Stimulated activated CD8-positive, alpha-beta memory T cell treated with anti-CD3 and anti-CD28 coated beads, Interleukin-12 subunit alpha, Interleukin-12 subunit beta, amount 100 ng/mL, for 24 hours (primary cell): ENCODE measurements around the gene FCER2.

ENCODE experiments used
- DNase-seq: peaks from one replicate; pipeline ENCODE4 v3.0.0-alpha.2; 2020; ENCODE audit errors: extremely low read depth

The FCER2 gene

DNA sequence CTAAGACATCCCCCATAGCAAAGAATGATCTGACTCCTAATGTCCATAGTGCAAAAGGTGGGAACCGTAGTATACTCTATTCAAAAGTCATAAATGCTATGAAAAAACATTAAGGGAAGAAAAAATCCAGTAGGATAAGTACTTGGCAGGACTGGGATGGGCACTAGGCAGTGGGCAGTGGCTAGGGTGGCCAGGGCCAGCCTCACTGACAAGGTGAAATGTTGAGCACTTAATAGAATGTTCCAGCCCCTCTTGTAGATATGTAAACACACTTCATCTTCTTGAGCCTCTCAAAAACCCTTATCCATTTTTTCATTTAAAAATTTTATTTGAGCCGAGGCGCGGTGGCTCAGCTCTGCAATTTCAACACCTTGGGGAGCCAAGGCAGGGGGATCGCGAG, 31.4 kb upstream of the FCER2 start:
- DNase-seq = no peak

DNA sequence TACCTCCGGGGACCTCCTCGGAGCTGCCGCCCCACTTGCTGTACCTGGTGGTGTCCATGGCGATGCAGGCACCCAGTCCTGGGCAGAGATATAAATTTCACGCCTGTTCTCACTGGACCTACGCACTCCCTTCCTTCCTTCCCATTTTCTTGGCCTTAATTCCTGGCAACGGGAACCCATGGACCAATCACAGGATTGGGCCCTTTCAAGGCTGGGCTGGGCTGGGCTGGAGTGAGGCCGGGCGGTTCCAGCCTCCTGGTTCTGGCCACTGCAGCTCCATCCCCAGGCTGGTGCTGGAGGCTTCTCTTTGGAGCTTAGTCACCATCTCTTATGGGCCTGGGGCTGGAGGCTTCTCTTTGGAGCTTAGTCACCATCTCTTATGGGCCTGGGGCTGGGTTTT, 30.1 kb upstream of the FCER2 start, which contains the start of gene CLEC4G:
Gene CLEC4G (minus strand): TSS at position 66 of the 400 bp plus-strand sequence. CDS start 8 bp downstream, at position 58.
- DNase-seq = no peak

DNA sequence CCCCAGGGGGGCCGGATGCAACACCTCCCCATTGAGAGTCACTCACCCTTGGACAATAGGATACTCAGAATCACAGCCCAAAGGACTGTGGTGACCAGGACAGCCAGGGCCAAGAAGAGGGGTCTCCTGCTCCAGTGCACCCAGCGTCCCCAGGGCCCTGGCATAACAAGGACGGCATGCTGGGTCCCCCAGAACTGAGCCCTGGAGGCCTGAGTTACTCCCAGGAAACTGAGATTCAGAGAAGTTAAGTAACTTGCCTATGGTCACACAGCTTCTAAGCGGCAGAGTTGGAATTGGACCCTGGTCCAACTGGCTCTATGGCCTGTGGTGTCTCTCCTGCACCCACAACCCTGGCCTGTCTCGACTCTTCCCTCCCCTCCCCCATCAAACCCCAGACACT, 29.7 kb upstream of the FCER2 start:
- DNase-seq = no peak

DNA sequence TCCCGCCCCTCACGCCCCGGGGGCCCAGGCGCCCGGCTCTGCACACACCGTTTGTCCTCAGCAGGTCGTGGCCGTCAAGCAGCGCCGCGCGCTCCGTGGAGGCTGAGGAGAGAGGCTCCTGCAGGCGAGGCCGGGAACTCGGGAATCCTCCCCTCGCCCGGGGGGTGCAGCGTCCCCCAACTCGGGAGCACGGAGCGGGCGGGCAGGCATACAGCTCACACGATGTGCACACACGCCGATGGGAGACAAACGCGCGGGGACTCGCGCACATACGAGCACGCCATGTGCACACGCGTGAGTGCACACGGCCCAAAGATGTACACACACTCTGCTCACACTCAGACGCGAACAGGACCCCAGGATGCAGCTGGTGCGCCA, 29.3 kb upstream of the FCER2 start:
- DNase-seq = no peak

DNA sequence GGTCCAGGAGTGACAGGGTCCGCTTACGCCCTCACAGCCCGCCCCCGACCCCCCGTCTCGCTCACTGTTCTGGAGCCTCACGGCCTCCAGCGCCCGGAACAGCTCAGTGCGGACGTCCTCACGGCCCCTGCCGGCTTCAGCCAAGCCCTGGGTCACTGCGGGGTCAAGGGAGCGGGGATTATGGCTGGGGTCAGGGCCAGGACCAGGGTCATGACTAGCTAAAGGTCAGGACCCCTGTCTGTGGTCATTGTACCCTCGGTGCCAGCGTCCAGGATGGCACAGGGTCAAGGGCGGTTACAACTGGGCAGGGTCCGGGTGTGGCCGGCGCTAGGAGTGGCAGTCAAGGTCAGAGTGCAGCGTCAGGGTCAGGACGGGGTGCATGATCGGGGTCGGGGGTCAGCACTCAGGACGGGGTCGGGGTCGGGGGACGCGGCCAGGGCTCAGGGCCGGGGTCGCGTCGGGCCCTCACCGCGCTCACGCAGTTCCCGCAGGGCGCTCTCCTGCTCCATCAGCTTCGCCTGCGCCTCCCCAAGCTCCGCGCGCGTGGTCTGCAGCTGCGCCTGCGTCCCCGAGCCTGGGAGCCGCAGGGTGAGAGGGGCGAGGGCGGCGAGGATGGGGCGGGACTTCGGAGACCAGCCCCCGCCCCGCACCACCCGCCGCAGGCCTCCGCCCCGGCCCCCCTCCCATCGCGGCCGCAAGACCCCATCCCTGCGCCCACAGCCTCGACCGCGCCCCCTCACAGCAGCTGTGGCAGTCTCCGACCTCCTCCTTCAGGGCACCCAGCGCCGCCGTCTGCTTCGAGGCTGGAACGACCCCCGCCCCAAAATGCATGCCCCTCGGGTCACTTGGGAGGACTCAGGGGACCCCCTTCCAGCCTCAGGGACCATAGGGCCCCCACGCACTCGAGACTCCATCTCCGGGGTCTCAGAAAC, 28.6 kb upstream of the FCER2 start:
- no peak for DNase-seq

DNA sequence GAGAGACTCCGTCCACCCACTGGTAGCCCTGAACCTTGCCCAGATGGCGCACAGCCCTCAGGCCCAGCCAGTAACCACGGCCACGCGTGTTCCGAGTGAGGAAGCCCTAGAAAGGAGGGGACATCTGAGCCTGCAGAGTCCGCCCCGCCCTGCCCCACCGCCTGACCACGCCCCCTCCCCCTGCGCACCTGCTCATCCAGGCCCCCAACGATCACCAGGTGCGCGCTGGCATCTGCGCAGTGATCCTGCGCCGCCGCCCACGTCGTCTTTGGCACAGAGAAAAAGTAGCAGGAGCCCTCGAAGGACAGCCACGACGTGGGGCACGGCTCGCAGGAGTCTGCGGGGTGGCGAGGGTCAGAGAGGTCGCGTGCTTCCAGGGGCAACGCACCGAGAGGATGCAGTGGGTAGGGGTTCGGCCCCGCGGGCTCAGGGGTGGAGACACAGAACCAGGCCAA, 27.9 kb upstream of the FCER2 start:
- DNase-seq = no peak

DNA sequence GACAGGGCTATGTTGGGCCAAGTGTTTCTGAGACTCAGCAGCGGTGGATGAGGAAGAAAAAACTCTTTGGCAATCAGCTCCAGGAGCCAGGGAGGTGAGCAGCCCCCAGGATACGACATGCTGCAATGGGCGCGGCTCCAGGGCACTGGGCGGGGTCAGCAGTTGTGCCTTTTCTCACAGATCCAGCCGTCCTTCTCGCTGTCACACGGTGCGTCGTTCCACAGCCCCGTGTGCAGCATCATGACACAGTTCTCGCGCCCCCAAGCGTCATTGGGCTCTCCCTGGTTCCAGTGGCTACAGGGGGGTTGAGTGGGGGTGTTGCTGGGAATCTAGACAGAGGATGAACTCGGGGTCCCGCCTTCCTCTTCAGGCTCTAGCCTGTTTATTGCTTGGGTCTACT, 27.3 kb upstream of the FCER2 start:
- DNase-seq = no peak

DNA sequence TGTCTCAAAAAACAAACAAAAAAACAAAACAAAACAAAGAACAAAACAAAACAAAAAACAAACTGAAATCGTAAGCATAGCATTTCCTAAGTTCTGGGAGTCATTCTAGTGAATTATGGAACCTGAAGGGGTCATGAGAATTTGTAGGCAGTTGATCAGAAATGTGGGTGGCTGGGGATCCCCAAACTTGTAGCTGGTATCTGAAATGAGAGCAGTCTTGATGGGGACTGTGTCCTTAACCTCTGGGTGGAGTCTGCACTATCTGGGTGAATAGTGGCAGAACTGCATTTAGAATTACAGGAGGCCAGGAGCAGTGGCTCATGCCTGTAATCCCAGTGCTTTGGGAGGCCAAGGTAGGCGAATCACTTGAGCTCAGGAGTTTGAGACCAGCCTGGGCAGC, 23.9 kb upstream of the FCER2 start:
- DNase-seq = no peak

DNA sequence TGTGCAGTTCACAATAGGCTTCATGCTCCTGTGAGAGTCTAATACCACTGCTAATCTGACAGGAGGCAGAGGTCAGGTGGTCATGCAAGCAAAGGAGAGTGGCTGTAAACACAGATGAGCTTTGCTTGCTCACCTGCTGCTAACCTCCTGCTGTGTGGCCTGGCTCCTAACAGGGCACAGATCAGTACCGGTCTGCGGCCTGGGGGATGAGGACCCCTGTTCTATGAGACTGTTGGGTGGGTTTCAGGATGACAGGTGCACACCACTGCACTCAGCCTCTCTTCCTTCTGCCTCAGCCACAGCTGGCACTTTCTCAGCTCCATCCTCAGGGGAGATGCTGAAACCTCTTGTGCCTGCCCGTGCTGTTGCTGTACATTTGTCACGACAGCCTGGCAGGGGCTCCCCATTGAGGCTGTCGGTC, 20.3 kb upstream of the FCER2 start:
- no peak for DNase-seq

DNA sequence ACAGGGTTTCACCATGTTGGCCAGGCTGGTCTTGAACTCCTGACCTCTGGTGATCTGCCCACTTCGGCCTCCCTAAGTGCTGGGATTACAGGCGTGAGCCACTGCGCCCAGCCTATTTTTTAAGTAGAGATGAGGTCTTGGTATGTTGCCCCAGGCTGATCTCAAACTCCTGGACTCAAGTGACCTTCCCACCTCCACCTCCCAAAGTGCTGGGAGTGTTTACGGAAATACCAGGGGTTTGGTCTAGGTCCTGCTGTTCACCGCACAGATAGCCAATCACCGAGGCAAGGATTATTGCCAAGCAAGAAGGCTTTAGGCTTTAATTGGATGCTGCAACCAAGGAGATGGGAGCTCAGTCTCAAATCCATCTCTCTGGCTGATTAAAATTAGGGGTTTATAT, 18.4 kb upstream of the FCER2 start:
- DNase-seq = no peak

DNA sequence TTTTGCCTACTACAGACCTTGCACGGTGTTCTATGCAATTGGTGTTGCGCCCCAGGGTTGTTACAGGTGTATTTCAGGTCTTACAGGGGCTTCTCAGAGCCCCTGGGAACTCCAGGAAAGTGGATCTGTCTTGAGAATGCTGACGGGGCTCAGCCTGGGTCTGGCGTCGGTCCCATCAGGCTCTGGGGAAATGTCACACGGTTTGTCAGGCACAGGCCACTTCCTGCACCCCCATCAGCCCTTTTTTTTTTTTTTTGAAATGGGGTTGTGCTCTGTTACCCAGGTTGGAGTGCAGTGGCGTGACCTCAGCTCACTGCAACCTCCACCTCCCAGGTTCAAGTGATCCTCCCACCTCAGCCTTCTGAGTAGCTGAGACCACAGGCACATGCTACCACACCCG, 16.7 kb upstream of the FCER2 start:
- no peak for DNase-seq

DNA sequence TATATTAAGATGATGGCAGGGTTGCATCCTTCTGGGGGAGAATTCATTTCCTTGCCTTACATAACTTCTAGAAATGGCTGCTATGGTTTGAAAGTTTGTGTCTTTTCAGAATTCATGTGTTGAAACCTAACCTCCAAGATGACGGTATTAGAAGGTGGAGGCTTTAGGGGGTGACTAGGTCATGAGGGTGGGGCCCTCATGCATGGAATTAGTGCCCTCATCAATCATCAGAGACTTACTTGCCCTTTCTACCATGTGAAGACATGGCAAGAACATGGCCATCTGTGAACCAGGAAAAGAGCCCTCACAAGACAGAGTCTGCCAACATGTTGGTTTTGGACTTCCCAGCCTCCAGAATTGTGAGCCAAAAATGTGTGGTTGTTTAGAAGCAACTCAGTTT, 14.8 kb upstream of the FCER2 start:
- no peak for DNase-seq

DNA sequence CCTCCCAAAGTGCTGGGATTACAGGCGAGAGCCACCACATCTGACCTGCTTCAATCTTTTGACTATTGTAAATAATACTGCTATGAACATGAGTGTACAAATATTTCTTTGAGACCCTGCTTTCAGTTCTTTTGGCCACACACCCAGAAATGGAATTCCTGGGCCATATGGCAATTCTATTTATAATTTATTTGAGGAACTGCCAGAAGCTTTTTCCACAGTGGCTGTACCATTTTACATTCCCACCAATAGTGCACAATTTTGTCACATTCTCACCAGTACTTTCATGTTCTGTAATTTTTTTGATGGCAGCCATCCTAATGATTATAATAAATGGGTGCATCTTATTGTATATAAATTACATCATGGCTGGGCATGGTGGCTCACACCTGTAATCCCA, 13.7 kb upstream of the FCER2 start:
- DNase-seq = no peak

DNA sequence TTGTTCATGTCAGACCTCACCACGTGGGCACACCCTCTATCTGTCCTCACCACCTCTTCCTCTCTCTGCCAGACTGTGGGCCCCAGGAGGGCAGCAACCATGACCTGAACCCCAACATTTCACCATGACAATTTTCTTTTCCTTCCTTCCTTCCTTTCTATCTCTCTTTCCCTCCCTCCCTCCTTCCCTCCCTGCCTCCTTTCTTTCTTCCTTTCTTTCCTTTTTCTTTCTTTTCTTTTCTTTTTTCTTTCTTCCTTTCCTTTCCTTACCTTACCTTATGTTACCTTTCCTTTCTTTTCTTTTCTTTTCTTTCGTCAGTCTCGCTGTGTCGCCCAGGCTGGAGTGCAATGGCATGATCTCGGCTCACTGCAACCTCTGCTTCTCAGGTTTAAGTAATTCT, 8.7 kb upstream of the FCER2 start:
- no peak for DNase-seq

DNA sequence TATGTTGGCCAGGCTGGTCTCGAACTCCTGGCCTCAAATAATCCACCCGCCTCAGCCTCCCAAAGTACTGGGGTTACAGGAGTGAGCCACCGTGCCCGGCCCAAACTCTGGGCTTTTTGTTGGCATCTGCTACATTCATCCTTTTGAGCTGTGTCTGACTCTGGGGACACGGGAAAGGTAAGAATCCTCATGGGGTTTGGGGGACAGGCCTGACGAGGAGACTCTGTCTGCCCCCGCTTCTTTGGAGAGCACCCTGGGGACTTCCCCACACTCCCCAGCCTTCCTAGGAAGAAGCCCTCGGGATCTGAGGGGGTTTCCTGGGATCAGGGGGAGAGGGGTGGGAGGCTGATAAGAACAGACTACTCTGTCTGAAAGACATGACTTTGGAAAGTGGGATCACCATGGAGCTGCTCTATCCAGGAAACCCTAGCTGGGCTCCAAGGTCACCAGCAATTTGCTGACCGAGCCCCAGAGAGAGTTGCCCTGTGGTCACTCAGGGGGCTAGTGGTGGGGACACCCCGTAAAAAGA, 8.1 kb upstream of the FCER2 start:
- no peak for DNase-seq

DNA sequence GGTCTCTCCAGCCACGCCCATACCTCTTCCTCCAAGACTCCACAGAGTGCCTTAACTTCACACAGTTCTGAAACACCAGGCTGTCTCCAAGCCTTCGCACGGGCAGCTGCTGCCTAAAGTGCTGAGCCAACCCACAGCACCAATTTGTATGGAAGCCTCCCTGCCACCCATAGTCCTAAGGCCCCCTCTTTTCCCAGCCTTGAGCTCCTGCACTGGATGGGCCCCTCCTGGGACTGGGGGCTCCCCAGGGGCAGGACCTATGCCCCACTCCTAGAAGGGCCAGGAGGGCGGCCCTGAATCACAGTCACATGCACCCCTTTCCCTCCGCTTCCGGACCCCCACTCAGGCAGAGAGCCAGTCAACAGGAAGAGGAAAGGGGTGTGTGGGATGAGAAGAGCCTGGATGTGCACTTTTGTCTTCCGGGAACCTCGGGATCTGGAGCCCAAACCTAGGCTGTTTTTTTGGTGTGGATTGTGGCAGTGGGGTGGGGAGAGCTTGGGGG, 5.1 kb upstream of the FCER2 start:
- no peak for DNase-seq

DNA sequence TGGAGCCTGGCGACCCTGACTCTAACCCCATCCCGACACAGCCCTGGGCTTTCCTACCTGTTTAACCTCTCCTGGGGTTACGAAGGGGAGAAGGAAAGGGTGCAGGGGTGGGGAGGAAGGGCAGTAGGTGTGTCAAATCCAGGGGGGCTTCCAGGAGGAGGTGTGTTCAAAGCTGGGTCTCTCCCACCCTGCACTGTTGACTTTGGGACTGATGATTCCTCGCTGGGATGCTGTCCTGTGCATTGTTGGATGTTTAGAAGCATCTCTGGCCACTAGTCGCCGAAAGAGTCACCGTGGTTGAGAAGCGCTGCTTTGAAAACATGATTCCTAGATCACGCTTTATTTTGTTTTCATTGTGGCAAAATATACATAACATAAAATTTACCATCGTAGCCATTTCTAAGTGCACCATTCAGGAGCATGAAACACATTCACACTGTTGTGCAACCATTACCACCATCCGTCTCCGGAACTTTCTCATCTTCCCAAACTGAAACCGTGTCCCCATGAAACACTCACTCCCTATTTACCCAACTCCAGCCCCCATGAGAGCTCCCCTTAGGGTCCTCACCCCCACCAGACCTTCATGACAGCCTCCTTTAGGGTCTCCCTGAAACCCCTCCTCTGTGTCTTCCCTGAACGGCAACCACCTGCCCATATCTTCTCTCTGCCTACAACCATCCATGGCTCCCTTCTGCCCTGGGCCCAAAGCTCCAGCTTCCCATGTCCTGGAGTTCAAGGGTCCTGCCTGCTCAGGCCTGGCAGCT, 4.4 kb upstream of the FCER2 start:
- DNase-seq = no peak

DNA sequence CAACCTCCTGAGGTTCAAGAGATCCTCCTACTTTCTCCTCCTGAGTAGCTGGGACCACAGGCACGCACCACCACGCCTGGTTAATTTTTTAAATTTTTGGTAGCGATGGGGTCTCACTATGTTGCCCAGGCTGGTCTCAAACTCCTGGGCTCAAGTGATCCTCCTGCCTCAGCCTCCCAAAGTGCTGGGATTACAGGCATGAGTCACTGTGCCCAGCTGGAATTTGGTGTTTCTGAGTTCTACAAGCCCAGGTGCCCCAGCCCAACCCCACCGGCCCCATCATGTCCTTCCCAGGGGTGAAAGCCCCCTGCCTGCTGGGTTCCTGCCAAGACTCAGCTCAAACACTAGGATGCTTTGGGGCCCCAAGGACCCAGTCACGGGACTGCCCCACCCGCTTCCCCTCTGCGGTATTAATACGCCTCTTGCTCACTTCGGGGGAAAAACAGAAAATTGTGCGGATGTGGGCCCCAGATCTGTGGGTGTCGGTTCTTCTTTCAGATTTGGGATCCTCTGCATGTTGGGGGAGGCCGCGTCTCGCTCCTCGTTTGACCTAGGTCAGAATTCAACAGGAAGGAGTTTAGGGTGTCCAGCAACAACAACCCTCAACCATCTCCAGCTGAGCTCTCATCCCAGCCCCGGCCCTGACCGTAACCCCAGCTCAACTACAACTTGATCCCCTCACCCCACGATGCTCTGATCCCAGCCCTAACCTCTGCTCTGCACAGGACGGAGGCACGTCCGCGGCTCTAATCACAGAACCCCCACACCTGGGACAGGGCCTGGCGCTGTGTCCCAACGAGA, 3.7 kb upstream of the FCER2 start:
- peak; percentile 61 for DNase-seq

DNA sequence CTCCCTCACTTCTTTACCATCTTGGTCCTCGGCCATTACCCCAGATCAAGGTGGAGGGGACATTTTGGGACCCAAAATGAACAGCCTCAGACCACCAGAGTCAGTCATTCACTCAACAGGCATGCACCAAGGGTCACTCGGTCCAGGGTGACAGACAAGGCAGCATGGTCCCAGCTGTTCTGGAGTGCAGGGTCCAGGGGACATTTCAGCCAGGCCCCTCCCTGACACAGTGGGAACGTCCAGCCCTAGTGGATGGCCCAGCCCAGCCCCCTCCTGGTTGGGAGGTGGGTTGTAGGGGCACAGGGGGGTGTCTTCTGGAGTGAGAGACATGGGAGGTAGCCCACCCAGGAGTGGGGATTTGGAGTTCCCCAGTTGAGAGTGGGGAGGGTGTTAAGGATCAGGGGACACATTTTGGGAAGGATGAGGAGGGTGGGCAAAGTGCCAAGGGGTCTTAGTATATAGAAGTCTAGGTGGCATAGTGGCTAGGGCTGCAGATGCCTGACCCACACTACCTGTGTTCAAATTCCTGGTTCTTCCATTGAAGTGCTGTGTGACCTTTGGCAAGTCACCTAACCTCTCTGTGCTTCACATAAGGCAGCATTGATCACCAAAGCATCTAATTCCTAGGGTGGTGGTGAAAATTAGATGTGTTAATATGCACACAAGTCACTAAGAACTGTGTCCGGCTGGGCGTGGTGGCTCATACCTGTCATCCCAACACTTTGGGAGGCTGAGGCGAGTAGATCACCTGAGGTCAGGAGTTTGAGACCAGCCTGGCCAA, 2.5 kb upstream of the FCER2 start:
- DNase-seq = no peak

DNA sequence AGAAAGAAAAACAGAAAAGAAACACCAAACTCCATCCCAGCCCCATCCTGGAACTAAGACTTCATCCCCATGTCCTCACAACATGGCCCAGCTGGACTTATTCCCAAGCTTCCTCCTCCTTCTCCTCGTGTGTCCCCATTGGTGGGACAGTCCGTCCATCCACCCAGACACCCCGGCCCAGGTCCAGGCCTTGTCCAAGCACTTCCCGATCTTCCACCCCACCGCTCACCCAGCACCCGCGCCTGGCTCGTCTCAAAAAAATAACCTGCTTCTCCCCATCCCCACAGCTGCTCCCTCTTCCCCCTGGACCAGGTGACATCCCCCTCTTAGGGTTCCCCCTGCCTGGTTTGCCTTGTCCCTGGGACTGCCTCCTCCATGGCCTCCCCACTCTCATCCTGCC, 1.4 kb upstream of the FCER2 start:
- no peak for DNase-seq
